ENCODE measurements around the gene TRAPPC6A. TPM values are rescaled to one million over a fixed set of nuclear protein-coding genes. Genes with fewer than 3 reads are reported as not detected.

TRAPPC6A gene
- total and polyA plus RNA-seq, 9 of the 15 experiments (the other 6 are each of a cell fraction or from before 2014, with no cell fraction given), result 0.82 to 23.6 (median 11.6) TPM

GRCh38 chr19:45178262-45179071, 430 bp upstream of the TRAPPC6A start, which contains the start of gene BLOC1S3 (continued):
- TF ChIP-seq AFF4 (CRISPR knock-in tag; IDR thresholded peaks at IDR 0.05), result no peak
- TF ChIP-seq ZNF431 (CRISPR knock-in tag; IDR thresholded peaks at IDR 0.05), result no peak
- TF ChIP-seq PURB (CRISPR knock-in tag; IDR thresholded peaks at IDR 0.05; ENCODE audit: low read depth), result no peak
- TF ChIP-seq, protein P1, sequence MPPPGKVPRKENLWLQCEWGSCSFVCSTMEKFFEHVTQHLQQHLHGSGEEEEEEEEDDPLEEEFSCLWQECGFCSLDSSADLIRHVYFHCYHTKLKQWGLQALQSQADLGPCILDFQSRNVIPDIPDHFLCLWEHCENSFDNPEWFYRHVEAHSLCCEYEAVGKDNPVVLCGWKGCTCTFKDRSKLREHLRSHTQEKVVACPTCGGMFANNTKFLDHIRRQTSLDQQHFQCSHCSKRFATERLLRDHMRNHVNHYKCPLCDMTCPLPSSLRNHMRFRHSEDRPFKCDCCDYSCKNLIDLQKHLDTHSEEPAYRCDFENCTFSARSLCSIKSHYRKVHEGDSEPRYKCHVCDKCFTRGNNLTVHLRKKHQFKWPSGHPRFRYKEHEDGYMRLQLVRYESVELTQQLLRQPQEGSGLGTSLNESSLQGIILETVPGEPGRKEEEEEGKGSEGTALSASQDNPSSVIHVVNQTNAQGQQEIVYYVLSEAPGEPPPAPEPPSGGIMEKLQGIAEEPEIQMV (tag; conservative IDR thresholded peaks at IDR 0.05; ENCODE audit: low read depth), result 0 out of 2 replicates have a peak, but pooled peaks have one; percentile 36
- TF ChIP-seq HMGXB4 (CRISPR knock-in tag; IDR thresholded peaks at IDR 0.05), result no peak
- TF ChIP-seq ARID4B (CRISPR knock-in tag; IDR thresholded peaks at IDR 0.05), result peak; percentile 99
- no peak for TF ChIP-seq KLF16 (IDR thresholded peaks at IDR 0.05)
- TF ChIP-seq TAF15 (IDR thresholded peaks at IDR 0.05; ENCODE audit: low read depth, low read length), result no peak
- TF ChIP-seq ETS2 (tag; IDR thresholded peaks at IDR 0.05; ENCODE audit: borderline replicate concordance, poor library complexity, severe bottlenecking), result no peak
- no peak for TF ChIP-seq TCF7L2 (IDR thresholded peaks at IDR 0.05; ENCODE audit: low read depth, low read length)
- TF ChIP-seq, protein P2, sequence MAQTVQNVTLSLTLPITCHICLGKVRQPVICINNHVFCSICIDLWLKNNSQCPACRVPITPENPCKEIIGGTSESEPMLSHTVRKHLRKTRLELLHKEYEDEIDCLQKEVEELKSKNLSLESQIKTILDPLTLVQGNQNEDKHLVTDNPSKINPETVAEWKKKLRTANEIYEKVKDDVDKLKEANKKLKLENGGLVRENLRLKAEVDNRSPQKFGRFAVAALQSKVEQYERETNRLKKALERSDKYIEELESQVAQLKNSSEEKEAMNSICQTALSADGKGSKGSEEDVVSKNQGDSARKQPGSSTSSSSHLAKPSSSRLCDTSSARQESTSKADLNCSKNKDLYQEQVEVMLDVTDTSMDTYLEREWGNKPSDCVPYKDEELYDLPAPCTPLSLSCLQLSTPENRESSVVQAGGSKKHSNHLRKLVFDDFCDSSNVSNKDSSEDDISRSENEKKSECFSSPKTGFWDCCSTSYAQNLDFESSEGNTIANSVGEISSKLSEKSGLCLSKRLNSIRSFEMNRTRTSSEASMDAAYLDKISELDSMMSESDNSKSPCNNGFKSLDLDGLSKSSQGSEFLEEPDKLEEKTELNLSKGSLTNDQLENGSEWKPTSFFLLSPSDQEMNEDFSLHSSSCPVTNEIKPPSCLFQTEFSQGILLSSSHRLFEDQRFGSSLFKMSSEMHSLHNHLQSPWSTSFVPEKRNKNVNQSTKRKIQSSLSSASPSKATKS (CRISPR knock-in tag; IDR thresholded peaks at IDR 0.05), result no peak

All from K562 (cell line).